ENCODE measurements around the gene CA10. TPM values are rescaled to one million over a fixed set of nuclear protein-coding genes. Genes with fewer than 3 reads are reported as not detected.

The CA10 gene
- total RNA-seq, 1 experiment from 2014 or later, result not detected

DNA sequence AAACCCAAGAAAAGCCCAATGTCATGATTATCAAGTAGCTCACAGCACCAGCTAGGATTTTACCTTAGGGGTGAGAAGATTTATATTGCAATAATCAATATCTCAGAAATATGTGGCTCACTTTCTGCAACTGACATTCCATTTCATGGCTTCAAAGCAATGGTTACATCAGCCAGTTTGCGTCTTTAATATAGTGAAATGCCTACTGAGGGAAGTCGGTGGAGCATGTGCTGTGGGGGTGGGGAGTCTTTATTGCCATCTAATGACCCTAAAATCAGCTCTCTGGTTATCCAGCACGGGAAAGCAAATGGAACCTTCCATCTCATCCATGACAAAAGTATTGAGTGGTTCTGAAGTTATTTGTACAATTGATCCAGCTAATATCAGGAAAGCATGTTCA, 395.5 kb downstream of the CA10 start:
- Histone ChIP-seq H3K27me3 (no peaks in the 10 kb centered on the region), H3K4me1 (no peaks in the 10 kb centered on the region), H3K36me3 (no peaks in the 10 kb centered on the region), H3K9me3 (replicated peaks) (no peaks in the 10 kb centered on the region), H3K27ac (no peak overlapping the region), H3K4me3 (no peak overlapping the region)
- DNase-seq, result no peak

- Histone ChIP-seq H3K27me3 (no peaks in the 10 kb centered on the region), H3K4me1 (no peaks in the 10 kb centered on the region), H3K9me3 (replicated peaks) (no peaks in the 10 kb centered on the region), H3K4me3 (no peak overlapping the region), H3K36me3 (no peaks in the 10 kb centered on the region), H3K27ac (no peak overlapping the region)
- no peak for DNase-seq
These were observed 397.4 kb downstream of the CA10 start for GRCh38 chr17:51761105-51761504.

DNA sequence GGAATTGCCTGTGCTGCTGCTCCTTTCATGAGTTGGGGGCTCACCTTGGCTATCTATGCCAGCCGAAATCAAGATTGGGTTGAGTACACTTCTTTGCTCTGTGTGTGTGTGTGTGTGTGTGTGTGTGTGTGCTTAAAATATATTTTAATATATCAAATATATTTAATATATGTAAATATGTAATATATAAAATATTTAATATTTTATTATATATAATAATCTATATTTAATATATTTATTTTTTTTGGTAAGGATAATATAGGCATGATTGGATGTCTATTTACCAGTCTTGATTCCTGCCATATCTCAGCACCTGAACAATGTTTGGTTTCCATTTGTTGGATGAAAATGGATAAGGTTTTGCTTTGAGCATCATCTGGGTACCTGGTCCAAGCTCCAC, 399.3 kb downstream of the CA10 start:
- no peak for DNase-seq
- no peaks in the 10 kb centered on the region for H3K4me1 ChIP-seq
- H3K27ac ChIP-seq, result no peak overlapping the region
- H3K9me3 ChIP-seq (replicated peaks), result no peaks in the 10 kb centered on the region
- H3K4me3 ChIP-seq, result no peak overlapping the region
- no peaks in the 10 kb centered on the region for H3K27me3 ChIP-seq
- H3K36me3 ChIP-seq, result no peaks in the 10 kb centered on the region

GRCh38 chr17:51751072-51751471, 407.4 kb downstream of the CA10 start:
- Histone ChIP-seq H3K36me3 (no peaks in the 10 kb centered on the region), H3K9me3 (replicated peaks) (no peaks in the 10 kb centered on the region), H3K27me3 (no peaks in the 10 kb centered on the region), H3K4me3 (no peak overlapping the region), H3K4me1 (no peaks in the 10 kb centered on the region), H3K27ac (no peak overlapping the region)
- no peak for DNase-seq

- Histone ChIP-seq H3K27ac (no peak overlapping the region), H3K27me3 (no peaks in the 10 kb centered on the region), H3K9me3 (replicated peaks) (no peaks in the 10 kb centered on the region), H3K4me1 (no peaks in the 10 kb centered on the region), H3K4me3 (no peak overlapping the region), H3K36me3 (no peaks in the 10 kb centered on the region)
- no peak for DNase-seq
These were observed 409.5 kb downstream of the CA10 start for GRCh38 chr17:51748749-51749604.

- Histone ChIP-seq H3K4me1 (no peaks in the 10 kb centered on the region), H3K36me3 (no peaks in the 10 kb centered on the region), H3K4me3 (no peak overlapping the region), H3K27me3 (no peaks in the 10 kb centered on the region), H3K9me3 (replicated peaks) (no peaks in the 10 kb centered on the region), H3K27ac (no peak overlapping the region)
- DNase-seq, result no peak
These were observed 412.1 kb downstream of the CA10 start for GRCh38 chr17:51746421-51746820.

DNA sequence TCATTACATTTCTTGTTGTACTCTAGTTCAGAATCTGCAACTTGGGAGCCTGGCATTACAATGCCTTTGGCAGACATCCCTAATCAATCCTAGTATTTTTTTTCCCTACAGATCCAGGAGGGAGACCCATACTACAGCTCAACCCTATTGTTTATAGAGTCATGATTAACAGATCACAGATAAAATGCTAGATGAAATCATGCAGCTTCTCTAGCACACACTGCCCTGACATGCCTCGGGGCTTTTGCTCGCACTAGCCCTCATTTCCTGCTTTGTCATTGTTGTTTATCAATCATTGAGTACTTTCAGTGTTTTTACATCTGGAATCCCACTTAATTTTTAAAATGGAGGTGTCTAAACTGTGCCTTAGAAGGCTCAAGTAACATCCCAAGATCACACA, 412.5 kb downstream of the CA10 start:
- no peak for DNase-seq
- H3K27ac ChIP-seq, result no peak overlapping the region
- no peaks in the 10 kb centered on the region for H3K27me3 ChIP-seq

DNA sequence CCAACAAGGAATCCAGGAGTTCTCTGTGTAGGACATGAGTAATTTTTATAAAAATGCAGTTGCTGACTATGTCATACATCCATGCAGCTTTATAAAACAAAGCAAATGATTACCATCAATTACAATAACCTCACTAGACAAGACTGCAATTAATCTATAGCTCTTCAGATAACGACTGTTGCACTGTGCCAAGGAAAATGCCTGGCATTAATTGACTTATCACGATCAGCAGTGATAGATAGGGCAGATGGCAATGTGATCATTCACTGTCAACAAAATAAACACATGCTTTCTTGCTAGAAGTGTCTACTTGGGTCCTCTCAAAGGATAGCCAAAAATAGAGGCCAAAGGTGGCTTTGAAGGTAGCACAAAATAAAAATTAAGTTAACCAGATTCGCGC, 415.0 kb downstream of the CA10 start:
- H3K27ac ChIP-seq, result no peak overlapping the region
- no peaks in the 10 kb centered on the region for H3K9me3 ChIP-seq (replicated peaks)
- no peaks in the 10 kb centered on the region for H3K36me3 ChIP-seq
- DNase-seq, result no peak
- no peaks in the 10 kb centered on the region for H3K27me3 ChIP-seq
- no peak overlapping the region for H3K4me3 ChIP-seq
- no peaks in the 10 kb centered on the region for H3K4me1 ChIP-seq

More for the DNA sequence above, 412.5 kb downstream of the CA10 start:
- Histone ChIP-seq H3K36me3 (no peaks in the 10 kb centered on the region), H3K4me1 (no peaks in the 10 kb centered on the region), H3K9me3 (replicated peaks) (no peaks in the 10 kb centered on the region), H3K4me3 (no peak overlapping the region)

DNA sequence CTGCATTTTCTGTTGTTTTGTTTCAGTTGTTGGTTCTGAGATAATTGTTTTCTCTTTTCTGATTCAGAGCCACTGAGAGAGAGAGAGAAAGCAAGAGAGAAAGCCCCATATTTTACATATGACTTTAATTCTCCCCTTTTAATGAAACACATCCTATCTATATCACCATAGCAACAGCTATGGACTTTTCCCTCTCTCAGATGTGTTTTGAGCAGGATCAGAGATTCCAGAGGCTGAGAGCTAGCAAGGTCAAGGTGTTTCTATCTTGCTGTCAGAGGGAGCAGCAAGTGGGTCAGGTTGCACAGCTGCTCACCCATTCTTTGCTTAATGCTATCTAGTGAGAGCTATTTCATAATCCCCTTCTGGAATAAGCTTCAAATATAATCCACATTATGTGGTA, 415.9 kb downstream of the CA10 start:
- no peaks in the 10 kb centered on the region for H3K27me3 ChIP-seq
- no peaks in the 10 kb centered on the region for H3K36me3 ChIP-seq
- no peak overlapping the region for H3K27ac ChIP-seq
- H3K4me3 ChIP-seq, result no peak overlapping the region
- no peak for DNase-seq
- no peaks in the 10 kb centered on the region for H3K4me1 ChIP-seq
- H3K9me3 ChIP-seq (replicated peaks), result no peaks in the 10 kb centered on the region

DNA sequence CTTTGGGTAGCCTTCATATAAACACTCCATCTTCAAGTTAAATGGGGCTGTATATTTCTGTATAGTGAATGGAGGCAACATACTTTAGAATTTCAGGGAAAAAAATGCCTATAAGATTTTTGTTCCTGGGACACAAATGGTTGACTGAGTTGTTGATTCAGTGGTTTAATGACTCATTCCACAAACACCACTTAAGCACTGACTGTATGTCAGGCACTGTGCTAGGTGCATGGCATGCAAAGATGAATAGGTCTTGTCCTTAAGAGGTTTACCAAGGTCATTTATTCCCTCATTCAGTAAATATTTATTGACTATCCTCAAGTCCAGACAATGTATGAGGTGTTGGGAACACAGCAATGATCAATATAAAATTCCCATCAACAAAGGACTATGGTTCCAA, 417.1 kb downstream of the CA10 start:
- Histone ChIP-seq H3K4me1 (no peaks in the 10 kb centered on the region), H3K27me3 (no peaks in the 10 kb centered on the region), H3K9me3 (replicated peaks) (no peaks in the 10 kb centered on the region), H3K27ac (no peak overlapping the region), H3K4me3 (no peak overlapping the region), H3K36me3 (no peaks in the 10 kb centered on the region)
- no peak for DNase-seq

DNA sequence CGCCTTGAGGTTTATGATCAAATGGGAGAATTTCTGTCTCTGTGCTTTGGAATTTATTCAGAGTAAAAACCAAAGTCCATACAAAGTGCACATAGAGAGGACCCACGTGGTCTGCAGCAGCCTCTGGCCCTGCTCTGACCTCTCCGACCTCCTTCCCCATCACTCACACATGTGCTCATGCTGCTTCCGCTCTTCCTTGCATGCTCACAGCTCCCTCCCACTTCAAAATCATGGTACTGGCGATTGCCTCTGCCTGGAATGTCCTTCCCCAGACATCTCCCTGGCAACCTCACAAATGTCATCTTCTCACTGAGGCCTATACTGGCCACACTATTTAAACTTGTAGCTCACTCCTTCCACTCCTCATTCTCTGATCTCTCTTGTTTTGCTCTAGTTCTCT, 418.0 kb downstream of the CA10 start:
- Histone ChIP-seq H3K4me1 (no peaks in the 10 kb centered on the region), H3K27me3 (no peaks in the 10 kb centered on the region), H3K36me3 (no peaks in the 10 kb centered on the region), H3K9me3 (replicated peaks) (no peaks in the 10 kb centered on the region), H3K4me3 (no peak overlapping the region), H3K27ac (no peak overlapping the region)
- no peak for DNase-seq

GRCh38 chr17:51739245-51739886, 419.1 kb downstream of the CA10 start:
- Histone ChIP-seq H3K27me3 (no peaks in the 10 kb centered on the region), H3K4me3 (no peak overlapping the region)
- DNase-seq, result no peak

GRCh38 chr17:51736356-51736755, 422.2 kb downstream of the CA10 start:
- Histone ChIP-seq H3K27me3 (no peaks in the 10 kb centered on the region), H3K36me3 (no peaks in the 10 kb centered on the region), H3K9me3 (replicated peaks) (no peaks in the 10 kb centered on the region), H3K4me3 (no peak overlapping the region), H3K4me1 (no peaks in the 10 kb centered on the region), H3K27ac (no peak overlapping the region)
- DNase-seq, result no peak

More at GRCh38 chr17:51739245-51739886, 419.1 kb downstream of the CA10 start:
- Histone ChIP-seq H3K36me3 (no peaks in the 10 kb centered on the region), H3K27ac (no peak overlapping the region), H3K9me3 (replicated peaks) (no peaks in the 10 kb centered on the region), H3K4me1 (no peaks in the 10 kb centered on the region)

DNA sequence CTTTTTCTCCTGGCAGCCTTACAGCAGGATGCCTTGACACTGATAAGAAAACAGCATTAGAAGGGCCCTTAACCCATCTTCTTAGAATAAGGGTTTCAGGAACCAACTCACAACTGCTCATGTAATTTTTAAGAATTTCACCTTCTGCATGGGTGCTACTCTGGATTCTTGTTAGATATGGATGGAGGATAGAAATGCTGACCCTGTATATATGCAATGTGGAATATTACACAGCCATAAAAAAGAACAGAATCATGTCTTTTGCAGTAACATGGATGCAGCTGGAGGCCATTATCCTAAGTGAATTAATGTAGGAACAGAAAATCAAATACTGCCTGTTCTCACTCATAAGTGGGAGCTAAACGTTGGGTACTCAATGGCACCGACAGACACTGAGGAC, 423.5 kb downstream of the CA10 start:
- no peak overlapping the region for H3K27ac ChIP-seq

GRCh38 chr17:51734462-51734861, 424.1 kb downstream of the CA10 start:
- H3K27ac ChIP-seq, result no peak overlapping the region
- H3K9me3 ChIP-seq (replicated peaks), result no peaks in the 10 kb centered on the region
- no peaks in the 10 kb centered on the region for H3K36me3 ChIP-seq
- H3K4me1 ChIP-seq, result no peaks in the 10 kb centered on the region
- H3K27me3 ChIP-seq, result no peaks in the 10 kb centered on the region
- no peak overlapping the region for H3K4me3 ChIP-seq
- no peak for DNase-seq

More for the DNA sequence above, 423.5 kb downstream of the CA10 start:
- no peaks in the 10 kb centered on the region for H3K4me1 ChIP-seq
- H3K4me3 ChIP-seq, result no peak overlapping the region
- DNase-seq, result no peak
- H3K9me3 ChIP-seq (replicated peaks), result no peaks in the 10 kb centered on the region
- H3K27me3 ChIP-seq, result no peaks in the 10 kb centered on the region
- H3K36me3 ChIP-seq, result no peaks in the 10 kb centered on the region

DNA sequence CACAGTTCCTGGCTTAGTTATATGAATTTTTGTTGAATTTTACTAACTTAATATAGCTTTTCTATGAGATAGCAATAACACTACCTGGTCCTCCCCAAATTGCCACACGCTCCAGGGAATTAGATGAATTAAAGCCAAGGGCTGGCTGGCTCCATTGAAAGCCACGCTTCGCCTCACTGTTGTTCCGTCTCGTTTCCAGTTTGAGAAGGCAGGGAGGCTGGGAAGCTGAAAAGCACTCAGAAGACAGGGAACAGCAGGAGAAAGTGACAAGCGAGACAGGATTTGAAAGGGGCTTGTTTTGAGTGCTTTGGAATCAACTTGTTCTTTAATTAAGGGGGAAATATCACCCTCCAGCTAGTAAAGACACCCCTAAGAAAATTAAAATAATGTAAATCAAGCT, 425.3 kb downstream of the CA10 start:
- Histone ChIP-seq H3K4me3 (no peak overlapping the region), H3K9me3 (replicated peaks) (no peaks in the 10 kb centered on the region), H3K27me3 (no peaks in the 10 kb centered on the region), H3K4me1 (no peaks in the 10 kb centered on the region), H3K27ac (no peak overlapping the region), H3K36me3 (no peaks in the 10 kb centered on the region)
- DNase-seq, result no peak

Data from SJCRH30 (cell line).